Tibial artery (tissue), 4 donors: ENCODE measurements around the gene KDM2A.

Experiments used
- DNase-seq, 2 donors: peaks; one replicate each; pipeline ENCODE4 v3.0.0-alpha.2; 2019
- H3K27ac ChIP-seq, 2 donors: fragments of 200-600 bp; sonication (generic) in 1 of 2; 1 replicate in 1 of 2; 2 replicates in 1 of 2; pipeline ENCODE4 v1.5.1; 2018 to 2019; ENCODE audit warnings: mild to moderate bottlenecking in 1 of 2
- H3K27me3 ChIP-seq, 2 donors: fragments of 200-600 bp; sonication (generic) in 1 of 2; one replicate each; pipeline versions ENCODE4 v1.5.1 to v1.6.0; 2016 to 2019
- H3K36me3 ChIP-seq, 3 donors: fragments of 200-600 bp; sonication (generic) in 2 of 3; one replicate each; pipeline ENCODE4 v1.5.1; 2016 to 2019; ENCODE audit warnings: mild to moderate bottlenecking in 2 of 3
- H3K4me1 ChIP-seq, 4 donors: fragments of 200-600 bp; sonication (generic) in 2 of 4; 1 replicate in 3 of 4; 2 replicates in 1 of 4; pipeline ENCODE4 v1.5.1; 2016 to 2019
- H3K4me3 ChIP-seq, 2 donors: fragments of 200-600 bp; sonication (generic) in 1 of 2; 1 replicate in 1 of 2; 2 replicates in 1 of 2; pipeline ENCODE4 v1.5.1; 2018 to 2019; ENCODE audit warnings: mild to moderate bottlenecking in 2 of 2
- H3K9me3 ChIP-seq, 3 donors: fragments of 200-600 bp; sonication (generic) in 1 of 3; one replicate each; pipeline ENCODE4 v1.5.1; 2016 to 2019
- CTCF ChIP-seq, 2 experiments: fragments of 200-600 bp in 1 of 2; fragments of 450-650 bp in 1 of 2; IDR thresholded peaks; one replicate each; pipeline ENCODE4 v1.5.1; 2017 to 2019; ENCODE audit warnings: antibody characterized with exemption in 2 of 2, mild to moderate bottlenecking in 1 of 2, moderate library complexity in 1 of 2
- intact Hi-C: fragments of 100-400 bp; cut with DNase I; formaldehyde crosslinking; loops from one replicate; pipeline ENCODE4 v1.15.0; 2023; ENCODE audit warnings: low total_unique reads

The KDM2A gene

GRCh38 chr11:67177399-67178281 lies 58.6 kb downstream of the KDM2A start:
- Histone ChIP-seq H3K27ac (no peak overlapping the region), H3K4me1 (peaks cover 0 to 22% (median 0%) of the 10 kb centered on the region in 4 donors), H3K9me3 (no peaks in the 10 kb centered on the region), H3K4me3 (no peak overlapping the region), H3K36me3 (peaks cover 11 to 27% (median 27%) of the 10 kb centered on the region in 3 donors), H3K27me3 (no peaks in the 10 kb centered on the region)
- DNase-seq: no peak
- intact Hi-C loops: no loop called here
- TF ChIP-seq CTCF (IDR thresholded peaks at IDR 0.05): no peak

GRCh38 chr11:67178421-67178820 lies 59.4 kb downstream of the KDM2A start:
- Histone ChIP-seq H3K27ac (no peak overlapping the region), H3K27me3 (no peaks in the 10 kb centered on the region), H3K4me3 (no peak overlapping the region), H3K4me1 (peaks cover 0 to 22% (median 0%) of the 10 kb centered on the region in 4 donors), H3K9me3 (no peaks in the 10 kb centered on the region), H3K36me3 (peaks cover 18 to 35% (median 32%) of the 10 kb centered on the region in 3 donors)
- TF ChIP-seq CTCF (IDR thresholded peaks at IDR 0.05): no peak
- intact Hi-C loops: no loop called here
- DNase-seq: no peak

- H3K36me3 ChIP-seq: peaks cover 20 to 40% (median 36%) of the 10 kb centered on the region in 3 donors
- TF ChIP-seq CTCF (IDR thresholded peaks at IDR 0.05): no peak
- H3K4me1 ChIP-seq: peaks cover 0 to 21% (median 0%) of the 10 kb centered on the region in 4 donors
- no peak overlapping the region for H3K4me3 ChIP-seq
- H3K27ac ChIP-seq: no peak overlapping the region
- no peaks in the 10 kb centered on the region for H3K27me3 ChIP-seq
- intact Hi-C loops: no loop called here
- no peak for DNase-seq
- H3K9me3 ChIP-seq: no peaks in the 10 kb centered on the region
These were observed 59.8 kb downstream of the KDM2A start for GRCh38 chr11:67178878-67179277.

- H3K27ac ChIP-seq: no peak overlapping the region
- no peak for DNase-seq
- no peaks in the 10 kb centered on the region for H3K9me3 ChIP-seq
- TF ChIP-seq CTCF (IDR thresholded peaks at IDR 0.05): no peak
- no peak overlapping the region for H3K4me3 ChIP-seq
- H3K4me1 ChIP-seq: peaks cover 0 to 10% (median 0%) of the 10 kb centered on the region in 4 donors
- H3K36me3 ChIP-seq: peaks cover 27 to 51% (median 44%) of the 10 kb centered on the region in 3 donors
- intact Hi-C loops: no loop called here
- no peaks in the 10 kb centered on the region for H3K27me3 ChIP-seq
These were observed 60.9 kb downstream of the KDM2A start for GRCh38 chr11:67179892-67180490.

- no peak for DNase-seq
- intact Hi-C loops: no loop called here
- TF ChIP-seq CTCF (IDR thresholded peaks at IDR 0.05): no peak
- Histone ChIP-seq H3K9me3 (no peaks in the 10 kb centered on the region), H3K4me3 (no peak overlapping the region), H3K27ac (no peak overlapping the region), H3K36me3 (peaks cover 5 to 36% (median 19%) of the 10 kb centered on the region in 3 donors), H3K4me1 (no peaks in the 10 kb centered on the region), H3K27me3 (no peaks in the 10 kb centered on the region)
These were observed 75.0 kb downstream of the KDM2A start for GRCh38 chr11:67194096-67194495.
